GM10248 (cell line): Measurements from ENCODE around the gene OGFRL1.
A peak's percentile ranks its signal among the peaks of the same experiment; 100 is the strongest.

ENCODE experiments used
- CTCF ChIA-PET: fragments of 300-600 bp; sonication (Branson Sonifier 250); formaldehyde crosslinking; extraction: SDS; loops from one replicate; lab custom pipeline; 2021; ENCODE audit warnings: antibody characterized with exemption; lab: Yijun Ruan, JAX
- POLR2A ChIA-PET: fragments of 350-650 bp; sonication (Branson Sonifier 250); formaldehyde crosslinking; extraction: SDS; loops from one replicate; lab custom pipeline; 2020; ENCODE audit warnings: antibody characterized with exemption; lab: Yijun Ruan, JAX
- DNase-seq: peaks from one replicate; pipeline ENCODE4 v3.0.0; 2012; ENCODE audit errors: extremely low spot score
- TF ChIP-seq, protein P1 (sequence below): IDR thresholded peaks from 2 replicates; pipeline ENCODE4 v1.5.1; 2012; ENCODE audit warnings: mild to moderate bottlenecking, low read depth; ENCODE audit errors: extremely low read depth, missing control alignments, control extremely low read depth

Gene OGFRL1

GRCh38 chr6:71288228-71289038 is at the start of gene OGFRL1:
Gene OGFRL1 (plus strand): TSS chr6:71288811. CDS start chr6:71288937, 126 bp downstream.
- TF ChIP-seq, protein P1, sequence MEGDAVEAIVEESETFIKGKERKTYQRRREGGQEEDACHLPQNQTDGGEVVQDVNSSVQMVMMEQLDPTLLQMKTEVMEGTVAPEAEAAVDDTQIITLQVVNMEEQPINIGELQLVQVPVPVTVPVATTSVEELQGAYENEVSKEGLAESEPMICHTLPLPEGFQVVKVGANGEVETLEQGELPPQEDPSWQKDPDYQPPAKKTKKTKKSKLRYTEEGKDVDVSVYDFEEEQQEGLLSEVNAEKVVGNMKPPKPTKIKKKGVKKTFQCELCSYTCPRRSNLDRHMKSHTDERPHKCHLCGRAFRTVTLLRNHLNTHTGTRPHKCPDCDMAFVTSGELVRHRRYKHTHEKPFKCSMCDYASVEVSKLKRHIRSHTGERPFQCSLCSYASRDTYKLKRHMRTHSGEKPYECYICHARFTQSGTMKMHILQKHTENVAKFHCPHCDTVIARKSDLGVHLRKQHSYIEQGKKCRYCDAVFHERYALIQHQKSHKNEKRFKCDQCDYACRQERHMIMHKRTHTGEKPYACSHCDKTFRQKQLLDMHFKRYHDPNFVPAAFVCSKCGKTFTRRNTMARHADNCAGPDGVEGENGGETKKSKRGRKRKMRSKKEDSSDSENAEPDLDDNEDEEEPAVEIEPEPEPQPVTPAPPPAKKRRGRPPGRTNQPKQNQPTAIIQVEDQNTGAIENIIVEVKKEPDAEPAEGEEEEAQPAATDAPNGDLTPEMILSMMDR = peak; percentile 17
- peak; percentile 86 for DNase-seq
- CTCF ChIA-PET = interaction anchor here (1.1 to 1.6 kb wide), 2 partner anchors 10 to 95 kb away, joined by 3 read pairs; no protein-coding TSS in a partner anchor
- POLR2A ChIA-PET = no interaction called here

DNA sequence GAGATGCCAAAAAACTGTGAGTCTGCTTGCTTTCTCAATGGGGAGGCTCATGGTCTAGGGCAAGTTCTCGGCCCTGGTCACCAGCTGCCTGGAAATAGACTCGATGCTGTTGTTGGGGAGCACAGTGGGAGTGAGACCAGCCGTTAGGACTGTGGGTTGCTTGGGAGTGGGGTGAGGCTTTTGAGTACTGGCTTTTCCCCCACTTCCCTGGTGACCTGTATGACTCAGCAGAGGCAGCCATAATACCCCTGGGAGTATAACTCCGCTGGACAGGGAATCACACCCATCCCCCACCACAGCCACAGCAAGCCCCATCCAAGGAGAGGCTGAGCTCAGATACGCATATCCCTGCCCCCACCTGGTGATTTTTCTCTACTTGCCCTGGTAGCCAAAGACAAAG is 48.9 kb upstream of the OGFRL1 start:
- DNase-seq = no peak
- POLR2A ChIA-PET = no interaction called here
- CTCF ChIA-PET = interaction anchor here (1.4 kb wide), 1 partner anchor 9 kb away, joined by 3 read pairs; no protein-coding TSS in a partner anchor

DNA sequence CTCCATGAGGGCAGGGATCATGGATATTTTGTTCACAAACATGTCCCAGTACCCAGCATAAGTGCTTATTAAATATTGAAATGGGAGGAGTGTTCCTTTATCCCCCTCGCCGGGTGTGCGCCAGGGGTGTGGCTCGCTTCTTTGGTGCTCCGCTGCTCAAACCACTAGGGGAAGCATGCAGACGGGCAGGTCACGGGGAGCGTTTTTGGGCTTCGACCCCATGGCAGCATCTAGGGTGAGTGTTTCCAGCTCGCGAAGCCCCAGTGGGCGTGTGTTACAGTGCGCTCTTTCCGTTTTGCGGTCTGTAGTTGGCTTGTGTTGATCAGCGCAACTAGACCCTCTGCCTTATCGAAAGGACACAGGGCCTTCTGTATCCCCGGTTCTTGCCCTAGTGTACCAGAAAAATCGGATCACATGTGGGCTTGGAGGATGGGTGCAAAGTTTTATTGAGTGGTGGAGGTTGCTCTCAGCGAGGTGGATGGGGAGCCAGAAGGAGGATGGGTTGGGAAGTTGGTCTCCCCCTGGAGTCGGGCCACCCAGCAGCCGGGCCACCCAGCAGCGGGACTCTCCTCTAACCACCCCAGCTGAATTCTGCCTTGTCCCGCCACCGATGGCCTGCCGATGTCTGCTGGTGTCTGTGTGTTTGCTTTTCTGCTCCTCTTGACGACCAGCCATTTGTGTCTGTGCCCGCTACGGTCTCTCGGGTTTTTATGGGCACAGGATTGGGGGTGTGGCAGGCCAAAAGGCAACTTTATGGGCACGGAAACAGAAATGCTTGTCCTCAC is 43.2 kb upstream of the OGFRL1 start:
- ChIA-PET CTCF (interaction anchor here (0.7 to 1.5 kb wide), 2 partner anchors 11 to 19 kb away, joined by 3 to 5 read pairs; no protein-coding TSS in a partner anchor), POLR2A (no interaction called here)
- TF ChIP-seq, protein P1 = no peak
- DNase-seq = no peak

More for the DNA sequence above, 48.9 kb upstream of the OGFRL1 start:
- TF ChIP-seq, protein P1 = no peak

GRCh38 chr6:71246596-71246995 is 42.0 kb upstream of the OGFRL1 start:
- CTCF ChIA-PET = interaction anchor here (1.2 kb wide), 1 partner anchor 23 kb away, joined by 3 read pairs; no protein-coding TSS in a partner anchor
- POLR2A ChIA-PET = no interaction called here
- TF ChIP-seq, protein P1 = no peak

GRCh38 chr6:71248306-71248765 is 40.3 kb upstream of the OGFRL1 start:
- ChIA-PET POLR2A (no interaction called here), CTCF (interaction anchor here (1.1 kb wide), 1 partner anchor 20 kb away, joined by 3 read pairs; no protein-coding TSS in a partner anchor)
- no peak for DNase-seq
- TF ChIP-seq, protein P1 = no peak

More at GRCh38 chr6:71246596-71246995, 42.0 kb upstream of the OGFRL1 start:
- no peak for DNase-seq
